ENCODE results near the gene NR4A1. TPM values are rescaled to one million over a fixed set of nuclear protein-coding genes. Genes with fewer than 3 reads are reported as not detected.

Gene NR4A1
- total and polyA plus RNA-seq, 2 experiments from 2014 or later, result 13.7 to 24.1 TPM

GRCh38 chr12:52026263-52026662 lies 25.0 kb upstream of the NR4A1 start:
- no peak for TF ChIP-seq CTCF (IDR thresholded peaks at IDR 0.05; ENCODE audit: low read depth, low read length)

DNA sequence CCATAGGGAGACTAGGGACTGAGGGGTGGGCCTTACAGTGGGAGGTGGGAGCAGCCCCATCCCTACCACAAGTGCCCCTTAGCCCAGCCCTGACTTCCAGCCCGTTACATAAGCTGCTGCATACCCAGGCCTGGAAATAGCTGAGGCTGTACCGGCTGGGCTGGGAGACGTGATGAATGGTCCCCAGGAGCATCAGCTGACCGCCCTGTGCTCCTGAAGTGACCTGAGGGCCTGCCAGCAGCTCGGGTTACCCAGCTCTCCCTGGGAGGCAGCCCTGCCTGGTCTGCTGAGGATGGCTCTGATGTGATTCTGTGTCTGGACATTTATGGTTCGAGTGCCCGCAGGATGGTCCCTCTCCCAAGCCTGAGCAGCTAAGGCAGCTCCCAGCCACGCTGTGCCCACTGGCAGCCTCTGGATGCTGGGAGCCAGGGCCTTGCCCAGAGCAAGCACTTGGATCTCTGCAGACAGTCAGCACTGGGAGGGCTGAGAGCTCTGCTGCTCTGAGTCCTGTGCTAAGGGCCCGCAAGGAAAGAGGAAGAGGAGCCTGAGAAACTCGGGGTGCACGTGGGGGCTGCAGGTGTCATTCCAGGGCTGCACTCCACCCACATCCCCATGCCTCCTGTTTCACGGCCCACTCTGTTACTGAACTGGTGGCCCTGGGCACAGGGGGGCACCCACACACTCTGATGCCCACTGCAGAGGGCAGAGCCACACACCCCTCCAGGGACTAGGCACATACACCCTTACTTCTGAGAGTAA lies 24.0 kb upstream of the NR4A1 start:
- H3K27me3 ChIP-seq, result peaks cover 7% of the 10 kb centered on the region
- DNase-seq (ENCODE audit: low read depth in 1 of 2, low spot score in 1 of 2), result peak in 1 of 2 donors; percentile 82
- peaks cover 33% of the 10 kb centered on the region for H3K4me1 ChIP-seq (ENCODE audit: low read depth)
- no peak overlapping the region for H3K4me3 ChIP-seq
- H3K27ac ChIP-seq, result peak overlapping the region; percentile 96
- no peaks in the 10 kb centered on the region for H3K9me3 ChIP-seq (ENCODE audit: low read depth)
- H3K36me3 ChIP-seq, result no peaks in the 10 kb centered on the region
- no peak for TF ChIP-seq CTCF (IDR thresholded peaks at IDR 0.05; ENCODE audit: low read depth, low read length)

More at GRCh38 chr12:52026263-52026662, 25.0 kb upstream of the NR4A1 start:
- Histone ChIP-seq H3K4me1 (ENCODE audit: low read depth) (peaks cover 30% of the 10 kb centered on the region), H3K36me3 (no peaks in the 10 kb centered on the region), H3K27me3 (peaks cover 12% of the 10 kb centered on the region), H3K27ac (peak overlapping the region; percentile 96), H3K4me3 (no peak overlapping the region), H3K9me3 (ENCODE audit: low read depth) (no peaks in the 10 kb centered on the region)
- DNase-seq (ENCODE audit: low read depth in 1 of 2, low spot score in 1 of 2), result peak in 1 of 2 donors; percentile 70

- Histone ChIP-seq H3K27me3 (peaks cover 2% of the 10 kb centered on the region), H3K9me3 (ENCODE audit: low read depth) (no peaks in the 10 kb centered on the region), H3K36me3 (no peaks in the 10 kb centered on the region), H3K4me3 (no peak overlapping the region), H3K27ac (peak overlapping the region; percentile 64), H3K4me1 (ENCODE audit: low read depth) (peaks cover 36% of the 10 kb centered on the region)
- peak; percentile 65 to 91 for DNase-seq (ENCODE audit: low read depth in 1 of 2, low spot score in 1 of 2)
- TF ChIP-seq CTCF (IDR thresholded peaks at IDR 0.05; ENCODE audit: low read depth, low read length), result no peak
Observed at GRCh38 chr12:52029685-52030084, 21.6 kb upstream of the NR4A1 start.

DNA sequence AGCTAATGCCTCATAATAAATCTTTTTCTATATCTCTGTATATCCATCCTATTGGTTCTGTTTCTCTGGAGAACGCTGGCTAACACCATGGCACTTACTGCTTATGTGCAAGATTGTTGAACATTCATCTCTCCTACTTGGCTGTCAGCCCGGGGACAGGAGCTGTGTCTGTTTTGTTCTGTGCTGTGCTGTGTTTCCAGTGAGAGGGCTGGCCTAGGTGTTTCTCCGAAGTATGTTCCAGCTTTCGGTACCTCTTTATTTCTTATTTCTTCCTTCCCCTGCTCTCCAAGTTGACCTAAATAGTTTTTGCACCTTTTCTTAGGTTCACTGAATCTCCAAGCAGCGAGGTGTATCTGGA lies 18.8 kb upstream of the NR4A1 start:
- Histone ChIP-seq H3K27ac (peak overlapping the region; percentile 61), H3K4me1 (ENCODE audit: low read depth) (peaks cover 23% of the 10 kb centered on the region), H3K4me3 (peak overlapping the region; percentile 22), H3K9me3 (ENCODE audit: low read depth) (no peaks in the 10 kb centered on the region), H3K27me3 (peaks cover 2% of the 10 kb centered on the region), H3K36me3 (no peaks in the 10 kb centered on the region)
- TF ChIP-seq CTCF (IDR thresholded peaks at IDR 0.05; ENCODE audit: low read depth, low read length), result no peak
- DNase-seq (ENCODE audit: low read depth in 1 of 2, low spot score in 1 of 2), result peak in 1 of 2 donors; percentile 87

GRCh38 chr12:52032804-52033445 lies 18.3 kb upstream of the NR4A1 start:
- Histone ChIP-seq H3K27ac (peak overlapping the region; percentile 61), H3K27me3 (peaks cover 2% of the 10 kb centered on the region), H3K4me1 (ENCODE audit: low read depth) (peaks cover 22% of the 10 kb centered on the region), H3K4me3 (peak overlapping the region; percentile 22), H3K36me3 (no peaks in the 10 kb centered on the region), H3K9me3 (ENCODE audit: low read depth) (no peaks in the 10 kb centered on the region)
- peak; percentile 98 to 99 for DNase-seq (ENCODE audit: low read depth in 1 of 2, low spot score in 1 of 2)
- TF ChIP-seq CTCF (IDR thresholded peaks at IDR 0.05; ENCODE audit: low read depth, low read length), result no peak

Measured in cardiac muscle cell (in vitro differentiated cells and primary cell).